ENCODE measurements around the gene UROC1.

- TF ChIP-seq ZNF274 (IDR thresholded peaks at IDR 0.05; ENCODE audit: low read depth, low read length) (no peak), YY1 (IDR thresholded peaks at IDR 0.05; ENCODE audit: insufficient read depth, insufficient read length) (no peak)
These were observed 32.9 kb downstream of the UROC1 start for GRCh38 chr3:126484662-126485061.

Measured in NT2/D1 (cell line).